ENCODE measurements around the gene IP6K3.

DNA sequence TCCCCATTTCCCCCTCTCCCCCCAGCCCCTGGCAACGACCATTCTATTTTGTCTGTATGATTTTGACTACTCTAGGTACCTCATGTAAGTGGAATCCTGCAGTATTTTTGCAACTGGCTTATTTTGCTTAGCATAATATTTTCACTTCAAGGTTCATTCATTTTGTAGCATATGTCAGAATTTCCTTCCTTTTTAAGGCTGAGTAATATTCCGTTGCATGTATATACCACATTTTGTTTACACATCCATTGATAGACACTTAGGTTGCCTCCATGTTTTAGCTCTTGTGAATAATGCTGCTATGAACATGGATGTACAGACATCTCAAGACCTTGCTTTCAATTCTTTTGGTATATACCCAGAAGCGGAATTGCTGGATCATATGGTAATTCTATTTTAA, 33.8 kb downstream of the IP6K3 start:
- TF ChIP-seq POLR2AphosphoS5 (IDR thresholded peaks at IDR 0.05; ENCODE audit: borderline replicate concordance, low read depth, low read length) (no peak), EZH2 (IDR thresholded peaks at IDR 0.05) (no peak), FOXP2 (optimal IDR thresholded peaks at IDR 0.05; ENCODE audit: control extremely low read depth, extremely low read length, insufficient read depth) (no peak)
